GM12872 (cell line): ENCODE results near the gene RYR3.

ENCODE experiments used
- TF ChIP-seq, protein P1 (sequence below): IDR thresholded peaks from 3 replicates; pipeline ENCODE4 v1.5.1; 2011; ENCODE audit warnings: low read depth, mild to moderate bottlenecking, low read length, moderate library complexity; ENCODE audit not compliant: insufficient read depth

The RYR3 gene

DNA sequence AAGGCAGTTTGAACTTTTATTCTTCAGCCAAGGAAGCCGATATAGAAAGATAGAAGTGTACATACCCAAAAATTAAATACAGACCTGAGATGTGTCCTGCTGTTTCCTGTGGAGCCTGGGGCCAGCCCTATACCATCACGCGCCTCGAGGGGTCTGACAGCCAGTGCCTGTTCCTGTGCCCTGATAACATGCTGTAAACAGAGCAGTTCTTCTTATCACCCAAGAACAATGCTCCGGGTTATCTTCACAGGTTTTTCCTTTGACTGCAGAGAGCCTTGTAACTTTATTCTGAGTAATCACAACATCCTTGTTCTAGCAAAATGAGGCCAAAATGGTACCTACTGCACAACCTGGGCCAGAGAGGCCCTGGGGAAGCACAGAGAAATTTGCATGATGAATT is 367.8 kb downstream of the RYR3 start:
- TF ChIP-seq, protein P1, sequence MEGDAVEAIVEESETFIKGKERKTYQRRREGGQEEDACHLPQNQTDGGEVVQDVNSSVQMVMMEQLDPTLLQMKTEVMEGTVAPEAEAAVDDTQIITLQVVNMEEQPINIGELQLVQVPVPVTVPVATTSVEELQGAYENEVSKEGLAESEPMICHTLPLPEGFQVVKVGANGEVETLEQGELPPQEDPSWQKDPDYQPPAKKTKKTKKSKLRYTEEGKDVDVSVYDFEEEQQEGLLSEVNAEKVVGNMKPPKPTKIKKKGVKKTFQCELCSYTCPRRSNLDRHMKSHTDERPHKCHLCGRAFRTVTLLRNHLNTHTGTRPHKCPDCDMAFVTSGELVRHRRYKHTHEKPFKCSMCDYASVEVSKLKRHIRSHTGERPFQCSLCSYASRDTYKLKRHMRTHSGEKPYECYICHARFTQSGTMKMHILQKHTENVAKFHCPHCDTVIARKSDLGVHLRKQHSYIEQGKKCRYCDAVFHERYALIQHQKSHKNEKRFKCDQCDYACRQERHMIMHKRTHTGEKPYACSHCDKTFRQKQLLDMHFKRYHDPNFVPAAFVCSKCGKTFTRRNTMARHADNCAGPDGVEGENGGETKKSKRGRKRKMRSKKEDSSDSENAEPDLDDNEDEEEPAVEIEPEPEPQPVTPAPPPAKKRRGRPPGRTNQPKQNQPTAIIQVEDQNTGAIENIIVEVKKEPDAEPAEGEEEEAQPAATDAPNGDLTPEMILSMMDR = no peak

DNA sequence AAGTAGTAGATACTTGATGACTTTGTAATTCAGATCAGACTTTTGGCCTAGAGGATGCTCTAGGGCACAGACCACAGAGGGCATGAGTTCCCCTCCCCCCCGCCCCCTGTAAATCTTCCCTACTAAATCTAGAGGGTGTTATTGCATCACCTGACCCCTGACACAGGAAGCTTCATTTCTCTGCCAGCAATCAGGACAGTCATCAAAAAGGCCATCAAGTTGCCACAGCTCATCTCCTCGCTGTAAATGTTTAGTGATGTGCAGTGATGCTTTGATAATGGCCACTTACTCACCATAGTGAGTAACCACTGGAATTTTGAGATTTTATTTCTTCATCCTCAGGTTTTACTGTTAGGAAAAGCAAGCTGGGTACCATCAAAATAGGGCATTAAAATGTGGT is 368.3 kb downstream of the RYR3 start:
- TF ChIP-seq, protein P1 = no peak

DNA sequence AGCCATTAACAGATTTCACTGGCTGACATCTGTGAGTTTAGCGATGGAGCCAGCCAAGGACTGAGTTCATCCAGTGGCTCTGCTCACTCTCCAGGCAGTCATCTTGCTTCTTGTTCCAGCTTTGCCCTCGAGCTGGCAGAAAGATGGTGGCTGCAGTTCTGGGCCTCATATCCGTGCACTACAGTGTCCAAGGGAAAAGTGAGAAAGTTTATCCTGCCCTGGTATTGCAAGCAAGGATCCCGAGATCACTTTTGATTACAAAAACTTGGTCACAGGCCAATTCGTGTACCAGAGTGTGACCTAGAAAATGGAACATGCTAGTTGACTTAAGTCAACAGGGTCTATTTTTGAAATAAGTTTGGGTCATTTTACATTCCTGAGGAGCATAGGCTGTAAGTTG is 369.6 kb downstream of the RYR3 start:
- TF ChIP-seq, protein P1 = no peak

DNA sequence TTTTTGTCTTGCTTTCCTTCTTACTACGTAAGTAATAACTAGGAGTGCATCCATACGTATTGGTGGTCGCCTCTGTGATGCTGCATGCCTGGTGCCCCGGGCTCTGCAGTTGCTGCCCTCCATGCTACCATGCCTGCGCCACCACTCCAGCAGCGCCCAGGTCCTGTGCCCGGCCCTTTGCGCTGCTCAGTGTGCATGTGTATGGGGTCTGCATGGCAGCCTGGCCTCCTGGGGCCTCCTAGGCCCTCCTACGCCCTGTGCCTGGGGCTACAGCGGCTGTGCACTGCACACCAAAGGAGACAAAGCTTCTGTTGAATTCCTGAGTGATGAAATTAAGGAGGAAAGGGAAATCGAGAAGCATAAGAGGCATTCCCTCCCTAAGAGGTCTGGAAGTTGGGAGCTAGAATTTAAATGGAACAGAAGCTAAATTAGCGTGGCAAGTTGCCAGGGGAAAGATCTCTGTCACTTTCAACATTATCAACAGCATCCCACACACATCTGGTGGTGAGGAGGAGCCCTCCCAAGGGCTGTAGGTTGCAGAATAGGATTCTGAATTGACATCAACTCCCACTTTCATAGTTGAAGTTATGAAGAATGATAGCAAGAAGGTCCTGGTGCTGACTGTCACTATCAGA is 382.5 kb downstream of the RYR3 start:
- TF ChIP-seq, protein P1 = no peak

DNA sequence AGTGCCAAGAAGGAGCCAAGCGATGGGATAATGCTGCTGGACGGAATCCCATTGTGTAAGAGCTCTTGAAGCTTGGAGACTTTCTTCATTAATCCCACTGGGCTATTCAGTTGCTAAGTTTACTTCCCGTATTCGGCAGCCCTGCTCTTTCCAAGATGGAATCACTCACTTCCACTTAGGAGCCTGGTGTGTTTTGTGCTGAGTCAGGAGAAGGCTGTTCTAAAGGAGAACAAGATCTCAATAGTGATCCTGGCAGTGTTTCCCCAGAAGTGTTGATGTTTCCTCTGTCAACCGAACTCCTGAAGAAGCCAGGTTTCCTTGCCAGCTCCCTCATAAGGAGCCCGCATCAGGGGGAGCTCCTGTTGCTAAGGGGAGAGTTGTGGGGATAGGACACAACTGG is 387.4 kb downstream of the RYR3 start:
- TF ChIP-seq, protein P1 = no peak

DNA sequence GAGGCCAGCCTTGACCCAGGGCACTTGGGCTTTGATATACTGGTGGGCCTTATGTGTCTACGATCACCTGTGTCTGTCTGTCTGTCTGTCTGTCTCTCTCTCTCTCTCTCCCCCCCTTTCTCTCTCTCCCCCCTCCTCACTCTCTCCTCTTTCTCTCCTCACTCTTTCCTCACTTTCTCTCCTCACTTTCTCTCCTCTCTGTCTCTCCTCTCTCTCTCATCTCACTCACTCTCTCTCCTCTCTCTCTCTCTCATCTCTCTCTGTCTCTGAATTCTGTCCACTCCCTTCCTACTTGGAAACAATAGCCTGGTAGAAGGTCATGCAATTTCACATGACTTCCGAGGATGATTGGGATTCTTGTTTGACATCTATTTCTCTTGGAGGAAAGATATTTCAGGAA is 388.4 kb downstream of the RYR3 start:
- TF ChIP-seq, protein P1 = no peak

DNA sequence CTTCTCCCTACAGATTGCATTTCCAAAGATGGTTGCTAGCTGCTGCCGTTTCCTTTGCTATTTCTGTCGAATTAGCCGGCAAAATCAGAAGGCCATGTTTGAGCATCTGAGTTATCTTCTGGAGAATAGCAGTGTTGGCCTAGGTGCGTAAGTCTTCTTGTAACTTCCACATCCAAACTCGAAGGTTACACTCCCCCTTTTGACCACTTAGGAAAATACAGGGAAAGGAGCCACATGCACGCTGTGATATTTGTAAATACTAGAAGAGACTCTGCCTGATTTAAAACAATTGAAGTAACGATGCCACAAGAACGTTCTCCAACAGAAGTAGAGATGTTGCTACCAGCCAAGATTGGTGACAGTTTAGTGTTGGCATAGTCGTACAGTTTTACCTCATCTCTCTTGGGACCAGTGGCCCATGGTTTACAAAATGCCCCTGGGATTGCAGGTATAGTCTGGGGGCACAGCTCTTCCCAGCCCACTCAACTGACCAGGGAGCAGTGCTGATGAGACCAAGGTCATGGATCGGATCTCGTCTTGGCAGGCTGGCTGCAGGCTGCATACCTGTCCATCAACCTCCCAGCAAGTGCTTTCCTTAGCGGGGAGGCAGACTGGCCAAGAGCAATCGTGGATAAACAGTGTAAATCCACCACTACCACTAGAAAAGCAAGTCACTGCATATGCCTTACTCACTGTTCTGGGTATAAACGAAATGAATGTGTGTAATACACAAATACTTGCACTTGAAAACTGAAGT is 389.1 kb downstream of the RYR3 start:
- TF ChIP-seq, protein P1 = no peak
